Measurements from ENCODE around the gene LFNG.
"Not testable (repeated sequence)": the region's sequence is repeated elsewhere in the genome, so short reads cannot be mapped to it uniquely, and the experiment has no call there.

Gene LFNG

GRCh38 chr7:2531796-2532110 lies 12.2 kb downstream of the LFNG start:
- peak; percentile 7 for DNase-seq

- not testable (repeated sequence) for DNase-seq
Measured at GRCh38 chr7:2532199-2532772, 12.7 kb downstream of the LFNG start.

GRCh38 chr7:2532816-2533215 lies 13.2 kb downstream of the LFNG start:
- not testable (repeated sequence) for DNase-seq

GRCh38 chr7:2533566-2533965 lies 14.0 kb downstream of the LFNG start:
- not testable (repeated sequence) for DNase-seq

- DNase-seq, result not testable (repeated sequence)
Measured at GRCh38 chr7:2534214-2534613, 14.6 kb downstream of the LFNG start.

- not testable (repeated sequence) for DNase-seq
Measured at GRCh38 chr7:2535872-2536627, 16.5 kb downstream of the LFNG start.

GRCh38 chr7:2537981-2538851 lies 18.6 kb downstream of the LFNG start:
- DNase-seq, result no peak

- no peak for DNase-seq
Measured at GRCh38 chr7:2539031-2539911, 19.7 kb downstream of the LFNG start.

GRCh38 chr7:2540133-2540532 lies 20.6 kb downstream of the LFNG start:
- no peak for DNase-seq

- DNase-seq, result no peak
Measured at GRCh38 chr7:2540641-2541051, 21.1 kb downstream of the LFNG start.

- DNase-seq, result no peak
Measured at GRCh38 chr7:2541291-2542010, 21.9 kb downstream of the LFNG start.

- DNase-seq, result no peak
Measured at GRCh38 chr7:2542011-2542915, 22.7 kb downstream of the LFNG start.

GRCh38 chr7:2542916-2543871 lies 23.6 kb downstream of the LFNG start:
- DNase-seq, result no peak

- no peak for DNase-seq
Measured at GRCh38 chr7:2544541-2545188, 25.1 kb downstream of the LFNG start.

GRCh38 chr7:2545746-2546425 lies 26.3 kb downstream of the LFNG start:
- no peak for DNase-seq

GRCh38 chr7:2546776-2547586 lies 27.4 kb downstream of the LFNG start:
- no peak for DNase-seq

GRCh38 chr7:2551418-2551817 lies 31.8 kb downstream of the LFNG start:
- no peak for DNase-seq

- DNase-seq, result no peak
Measured at GRCh38 chr7:2553108-2553507, 33.5 kb downstream of the LFNG start.

Measured in activated CD4-positive, alpha-beta T cell treated with anti-CD3 and anti-CD28 coated beads for 1 hour (primary cell).